Endothelial cell of umbilical vein (primary cell): Measurements from ENCODE around the gene PLA2G15. TPM values are rescaled to one million over a fixed set of nuclear protein-coding genes. Genes with fewer than 3 reads are reported as not detected.
A peak's percentile ranks its signal among the peaks of the same experiment; 100 is the strongest.
"Not testable (repeated sequence)": the region's sequence is repeated elsewhere in the genome, so short reads cannot be mapped to it uniquely, and the experiment has no call there.

Experiments used
- BruUV-seq: library from RNA; stranded (reverse); fragments of 400-500 nt; replicated peaks from 2 replicates; lab custom pipeline; 2021; lab: Mats Ljungman, UMichigan
- CTCF ChIA-PET: fragments of 300-600, 350-600 bp; sonication (Branson Sonifier 250); formaldehyde crosslinking; loops from one replicate; lab custom pipeline; 2021; ENCODE audit warnings: antibody characterized with exemption, inconsistent platforms; lab: Charles Lee
- POLR2A ChIA-PET: fragments of 300-600, 350-600 bp; sonication (Branson Sonifier 250); formaldehyde crosslinking; loops from one replicate; lab custom pipeline; 2021; ENCODE audit warnings: antibody characterized with exemption, inconsistent platforms; lab: Charles Lee
- DNase-seq: peaks from one replicate; pipeline ENCODE4 v3.0.0-alpha.2; 2011; ENCODE audit warnings: low read depth, low spot score
- FAIRE-seq: peaks from 2 replicates; lab custom pipeline; 2011; peaks lifted over from hg19 to GRCh38; lab: Jason Lieb, UNC
- H2AFZ ChIP-seq: 2 replicates; pipeline ENCODE4 v1.6.0; 2012; ENCODE audit warnings: low read depth, low read length, control low read depth, inconsistent platforms
- H3K27ac ChIP-seq: 2 replicates; pipeline ENCODE4 v1.5.1; 2011; ENCODE audit warnings: low read depth, mild to moderate bottlenecking, control low read depth, low read length, moderate library complexity; ENCODE audit not compliant: insufficient read depth
- H3K27me3 ChIP-seq, 2 experiments: 2 replicates each; pipeline versions ENCODE4 v1.6.0 to v1.6.1; 2011; ENCODE audit warnings: low read length in 2 of 2, mixed read lengths in 1 of 2; ENCODE audit not compliant: control insufficient read depth in 2 of 2, insufficient read depth in 2 of 2
- H3K36me3 ChIP-seq, 2 experiments: 2 replicates in 1 of 2; 3 replicates in 1 of 2; pipeline ENCODE4 v1.5.1; 2011; ENCODE audit warnings: low read length in 2 of 2, mild to moderate bottlenecking in 1 of 2, moderate library complexity in 1 of 2; ENCODE audit not compliant: control insufficient read depth in 2 of 2, insufficient read depth in 2 of 2; ENCODE audit errors: extremely low read depth in 1 of 2
- H3K4me1 ChIP-seq: 3 replicates; pipeline ENCODE4 v1.5.1; 2011; ENCODE audit warnings: mild to moderate bottlenecking, low read length; ENCODE audit not compliant: control insufficient read depth, insufficient read depth; ENCODE audit errors: extremely low read depth
- H3K4me2 ChIP-seq: 2 replicates; pipeline ENCODE4 v1.6.1; 2011; ENCODE audit warnings: low read length, control low read depth, mixed read lengths; ENCODE audit not compliant: insufficient read depth
- H3K4me3 ChIP-seq, 3 experiments: fragments of 200-600 bp in 1 of 3; sonication (generic), shearing (Covaris generic) in 1 of 3; replicated peaks in 1 of 3; 2 replicates each; pipeline ENCODE4 v1.5.1; 2011 to 2016; ENCODE audit warnings: control low read depth in 3 of 3, low read length in 3 of 3, mild to moderate bottlenecking in 2 of 3, inconsistent platforms in 1 of 3, low read depth in 1 of 3, moderate library complexity in 1 of 3; ENCODE audit not compliant: insufficient read depth in 1 of 3
- H3K79me2 ChIP-seq: 2 replicates; pipeline ENCODE4 v1.6.0; 2012; ENCODE audit warnings: low read length, inconsistent platforms; ENCODE audit not compliant: control insufficient read depth, insufficient read depth
- H3K9ac ChIP-seq: replicated peaks from 2 replicates; pipeline ENCODE3; 2011; ENCODE audit warnings: low read length, control low read depth; ENCODE audit not compliant: insufficient read depth; ENCODE audit errors: extremely low read depth
- H3K9me1 ChIP-seq: replicated peaks from 3 replicates; pipeline ENCODE4 v1.6.0; 2011; ENCODE audit warnings: mild to moderate bottlenecking, low read length; ENCODE audit not compliant: control insufficient read depth, insufficient read depth; ENCODE audit errors: extremely low read depth
- H3K9me3 ChIP-seq: replicated peaks from 2 replicates; pipeline ENCODE4 v1.5.1; 2012; ENCODE audit warnings: low read length, inconsistent platforms; ENCODE audit not compliant: control insufficient read depth, insufficient read depth
- H4K20me1 ChIP-seq: replicated peaks from 2 replicates; pipeline ENCODE3; 2011; ENCODE audit warnings: mild to moderate bottlenecking, low read length; ENCODE audit not compliant: control insufficient read depth, insufficient read depth; ENCODE audit errors: extremely low read depth
- EZH2 ChIP-seq: IDR thresholded peaks from 2 replicates; pipeline ENCODE4 v1.6.1; 2012; ENCODE audit warnings: borderline replicate concordance, low read depth, mild to moderate bottlenecking, moderate library complexity, low read length, inconsistent platforms; ENCODE audit not compliant: severe bottlenecking
- FOS ChIP-seq: IDR thresholded peaks from 2 replicates; pipeline ENCODE4 v1.6.1; 2011; ENCODE audit warnings: mild to moderate bottlenecking, low read length, moderate library complexity, borderline replicate concordance; ENCODE audit not compliant: insufficient read depth
- GATA2 ChIP-seq: IDR thresholded peaks from 2 replicates; pipeline ENCODE4 v1.7.0; 2011; ENCODE audit warnings: low read depth, mild to moderate bottlenecking, moderate library complexity, mixed read lengths, low read length; ENCODE audit not compliant: insufficient read length, insufficient read depth
- JUN ChIP-seq: IDR thresholded peaks from 2 replicates; pipeline ENCODE4 v1.6.1; 2011; ENCODE audit warnings: borderline replicate concordance, low read depth; ENCODE audit not compliant: insufficient read length, insufficient read depth
- MAX ChIP-seq: IDR thresholded peaks from 2 replicates; pipeline ENCODE4 v1.6.1; 2011; ENCODE audit not compliant: insufficient read depth, insufficient read length
- MYC ChIP-seq: IDR thresholded peaks from one replicate; pipeline ENCODE4 v1.6.1; 2011; ENCODE audit warnings: mild to moderate bottlenecking, low read depth, low read length
- POLR2A ChIP-seq: IDR thresholded peaks from 2 replicates; pipeline ENCODE4 v1.6.1; 2012; ENCODE audit warnings: low read depth, mild to moderate bottlenecking, control low read depth, low read length
- POLR2AphosphoS5 ChIP-seq: IDR thresholded peaks from 2 replicates; pipeline ENCODE4 v1.6.1; 2012; ENCODE audit warnings: low read depth, mild to moderate bottlenecking, control low read depth, low read length, moderate library complexity; ENCODE audit not compliant: insufficient read depth
- dilution Hi-C: fragments of 300-500 bp; cut with MboI; formaldehyde crosslinking; loops from one replicate; pipeline ENCODE4 v1.15.0; 2019; ENCODE audit warnings: low sequenced_read_pairs; ENCODE audit not compliant: extremely low pct_ligation_motif_present
- intact Hi-C: fragments of 100-400 bp; cut with micrococcal nuclease; formaldehyde crosslinking; loops from one replicate; pipeline ENCODE4 v1.10.0; 2022
- polyA plus RNA-seq, 4 experiments: library from polyadenylated mRNA; depleted of rRNA in 3 of 4; stranded (reverse) in 3 of 4; unstranded in 1 of 4; fragments of >200 nt; gene quantifications; 2 replicates each; pipeline versions ENCODE4 v1.2.1 to v1.2.3, GENCODE V29; 2011 to 2012; ENCODE audit warnings: missing spikeins in 1 of 4
- total RNA-seq: library from RNA; stranded (reverse); gene quantifications from 2 replicates; pipeline ENCODE4 v1.2.3, GENCODE V29; 2021
- TF ChIP-seq, protein P1 (sequence below), 2 donors: IDR thresholded peaks; 1 replicate in 1 of 2; 2 replicates in 1 of 2; pipeline ENCODE4 v1.5.1; 2011; ENCODE audit warnings: low read length in 2 of 2, mild to moderate bottlenecking in 2 of 2, moderate library complexity in 2 of 2, control low read depth in 1 of 2, inconsistent platforms in 1 of 2, low read depth in 1 of 2; ENCODE audit not compliant: insufficient read depth in 1 of 2; ENCODE audit errors: extremely low read depth in 1 of 2

The PLA2G15 gene
- total and polyA plus RNA-seq, 2 donors (not counting 3 experiments of a cell fraction or from before 2014, with no cell fraction given): 24.3 to 41.8 TPM

DNA sequence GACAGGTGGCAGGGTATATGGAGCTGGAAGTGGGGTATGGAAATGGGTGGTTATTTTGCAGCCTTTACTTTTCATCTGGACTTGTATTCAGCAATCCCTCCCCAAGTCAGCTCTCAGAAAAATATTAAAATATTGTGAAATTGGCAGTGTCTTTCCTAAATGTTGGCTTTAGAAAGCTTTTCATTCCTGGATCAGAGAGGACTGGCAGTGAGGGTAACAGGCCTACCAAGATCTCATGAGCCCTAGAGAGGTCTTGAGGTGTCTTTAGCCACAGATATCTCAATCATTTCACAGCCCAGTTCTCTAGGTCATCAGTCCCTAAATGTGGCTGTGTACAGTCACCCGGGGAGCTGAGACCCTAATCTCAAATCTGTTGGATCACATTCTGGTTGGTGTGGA, 43.1 kb downstream of the PLA2G15 start:
- no peak for DNase-seq
- peak overlapping the region; percentile 34 for H3K27ac ChIP-seq
- H3K4me1 ChIP-seq: peaks cover 69% of the 10 kb centered on the region
- H3K4me3 ChIP-seq: no peak overlapping the region
- CTCF ChIA-PET: interaction anchor here (0.8 to 3.3 kb wide), 8 partner anchors 11 to 44 kb away, joined by 3 to 81 read pairs (median 4); partner anchors contain the start of genes PRMT7, SLC7A6 and SLC7A6OS
- POLR2A ChIA-PET: interaction anchor here (1.0 kb wide), 1 partner anchor 24 kb away, joined by 4 read pairs; the partner anchor contains the start of gene SLC7A6
- H3K27me3 ChIP-seq: no peaks in the 10 kb centered on the region
- H3K4me2 ChIP-seq: peak overlapping the region; percentile 2
- peaks cover 54% of the 10 kb centered on the region for H3K79me2 ChIP-seq
- dilution Hi-C loops (no loop called here), intact Hi-C loops (loop anchor here (1.0 to 2.0 kb wide), 2 partner anchors 24 to 41 kb away; partner anchors contain the start of gene SLC7A6)
- H3K9ac ChIP-seq: no peak overlapping the region
- H3K9me1 ChIP-seq: no peaks in the 10 kb centered on the region
- no peaks in the 10 kb centered on the region for H4K20me1 ChIP-seq
- peaks cover 2 to 6% of the 10 kb centered on the region in 2 experiments for H3K36me3 ChIP-seq
- BruUV-seq: no TSS peak
- TF ChIP-seq EZH2 (no peak), MAX (no peak), POLR2AphosphoS5 (no peak), JUN (no peak), POLR2A (no peak), FOS (no peak), GATA2 (no peak), MYC (no peak)
- TF ChIP-seq, protein P1, sequence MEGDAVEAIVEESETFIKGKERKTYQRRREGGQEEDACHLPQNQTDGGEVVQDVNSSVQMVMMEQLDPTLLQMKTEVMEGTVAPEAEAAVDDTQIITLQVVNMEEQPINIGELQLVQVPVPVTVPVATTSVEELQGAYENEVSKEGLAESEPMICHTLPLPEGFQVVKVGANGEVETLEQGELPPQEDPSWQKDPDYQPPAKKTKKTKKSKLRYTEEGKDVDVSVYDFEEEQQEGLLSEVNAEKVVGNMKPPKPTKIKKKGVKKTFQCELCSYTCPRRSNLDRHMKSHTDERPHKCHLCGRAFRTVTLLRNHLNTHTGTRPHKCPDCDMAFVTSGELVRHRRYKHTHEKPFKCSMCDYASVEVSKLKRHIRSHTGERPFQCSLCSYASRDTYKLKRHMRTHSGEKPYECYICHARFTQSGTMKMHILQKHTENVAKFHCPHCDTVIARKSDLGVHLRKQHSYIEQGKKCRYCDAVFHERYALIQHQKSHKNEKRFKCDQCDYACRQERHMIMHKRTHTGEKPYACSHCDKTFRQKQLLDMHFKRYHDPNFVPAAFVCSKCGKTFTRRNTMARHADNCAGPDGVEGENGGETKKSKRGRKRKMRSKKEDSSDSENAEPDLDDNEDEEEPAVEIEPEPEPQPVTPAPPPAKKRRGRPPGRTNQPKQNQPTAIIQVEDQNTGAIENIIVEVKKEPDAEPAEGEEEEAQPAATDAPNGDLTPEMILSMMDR (IDR thresholded peaks at IDR 0.05; ENCODE audit: extremely low read depth in 1 of 2, insufficient read depth in 1 of 2, low read depth in 1 of 2, low read length in 2 of 2): no peak
- no peak overlapping the region for H2AFZ ChIP-seq
- no peaks in the 10 kb centered on the region for H3K9me3 ChIP-seq
- no peak for FAIRE-seq

GRCh38 chr16:68288796-68289195, 43.6 kb downstream of the PLA2G15 start:
- dilution Hi-C loops, H3K36me3 ChIP-seq, H3K9me1 ChIP-seq, DNase-seq, H2AFZ ChIP-seq, BruUV-seq, H4K20me1 ChIP-seq, H3K9me3 ChIP-seq, H3K27me3 ChIP-seq, FAIRE-seq, H3K4me2 ChIP-seq, H3K9ac ChIP-seq, H3K4me3 ChIP-seq: not testable (repeated sequence)
- intact Hi-C loops: loop anchor here (1.0 to 2.0 kb wide), 2 partner anchors 24 to 40 kb away; partner anchors contain the start of gene SLC7A6
- CTCF ChIA-PET: interaction anchor here (0.7 to 3.3 kb wide), 7 partner anchors 8 to 345 kb away, joined by 3 to 81 read pairs (median 3); partner anchors contain the start of gene SLC7A6
- peaks cover 48% of the 10 kb centered on the region for H3K79me2 ChIP-seq
- H3K4me1 ChIP-seq: peaks cover 69% of the 10 kb centered on the region
- H3K27ac ChIP-seq: peak overlapping the region; percentile 88
- POLR2A ChIA-PET: interaction anchor here (1.0 to 2.9 kb wide), 2 partner anchors 24 kb away, joined by 4 to 9 read pairs; partner anchors contain the start of gene SLC7A6
